Testis (tissue), 5 donors: ENCODE results near the gene MAGEA6. TPM values are rescaled to one million over a fixed set of nuclear protein-coding genes. Genes with fewer than 3 reads are reported as not detected.
"Not testable (repeated sequence)": the region's sequence is repeated elsewhere in the genome, so short reads cannot be mapped to it uniquely, and the experiment has no call there.

Experiments
- DNase-seq: peaks from one replicate; pipeline ENCODE4 v3.0.0-alpha.2; 2019
- H3K27ac ChIP-seq, 2 donors: fragments of 200-600 bp; sonication (generic); one replicate each; pipeline ENCODE4 v1.5.1; 2019
- H3K27me3 ChIP-seq: fragments of 200-600 bp; sonication (generic); one replicate; pipeline ENCODE4 v1.5.1; 2019
- H3K36me3 ChIP-seq: fragments of 200-600 bp; sonication (generic); one replicate; pipeline ENCODE4 v1.5.1; 2017; ENCODE audit warnings: low read depth; ENCODE audit errors: missing control alignments
- H3K4me1 ChIP-seq: fragments of 200-600 bp; sonication (generic); one replicate; pipeline ENCODE4 v1.5.1; 2019
- H3K4me3 ChIP-seq, 2 donors: fragments of 200-600 bp; sonication (generic); one replicate each; pipeline ENCODE4 v1.5.1; 2017 to 2019
- H3K9me3 ChIP-seq: fragments of 200-600 bp; sonication (generic); one replicate; pipeline ENCODE4 v1.5.1; 2017
- CTCF ChIP-seq, 3 experiments: fragments of 450-650 bp in 2 of 3; fragments of 200-600 bp in 1 of 3; sonication (generic) in 1 of 3; IDR thresholded peaks; one replicate each; pipeline ENCODE4 v1.5.1; 2016 to 2019; ENCODE audit warnings: antibody characterized with exemption in 3 of 3, mild to moderate bottlenecking in 2 of 3, moderate library complexity in 1 of 3
- POLR2A ChIP-seq: fragments of 450-650 bp; IDR thresholded peaks from one replicate; pipeline ENCODE4 v1.6.1; 2017; ENCODE audit warnings: antibody characterized with exemption, mild to moderate bottlenecking, moderate library complexity
- WGBS, 2 donors: methylation state at CpG; one replicate each; pipeline ENCODE4 v1.1.5; 2018; 5-methylcytosine and 5-hydroxymethylcytosine counted together
- intact Hi-C: fragments of 100-400 bp; cut with DNase I; formaldehyde crosslinking; loops from one replicate; pipeline ENCODE4 v1.15.1; 2023; ENCODE audit warnings: low total_unique reads
- long read RNA-seq, 2 donors: transcript quantifications; one replicate each; lab custom pipeline, GENCODE V29; 2026
- polyA plus RNA-seq: library from polyadenylated mRNA; stranded (reverse); fragments of 350-450 nt; fragmentation: Illumina TruSeq; extraction: RNeasy Lipid Tissue Mini Kit (QIAGEN cat#74804); gene quantifications from one replicate; pipeline ENCODE4 v1.2.3, GENCODE V29; 2014; ENCODE audit warnings: low read depth, low replicate concordance; ENCODE audit not compliant: insufficient read depth
- total RNA-seq, 2 donors: library from RNA; depleted of rRNA; stranded (reverse); fragments of >200 nt; gene quantifications; one replicate each; pipeline ENCODE4 v1.2.3, GENCODE V29; 2016

MAGEA6 gene
- 10 to 100 TPM; 11.0 to 11.3 TPM for total RNA-seq
- polyA plus RNA-seq: 13.4 TPM
- long read RNA-seq, donor 1, partial matches to known transcripts: 0 of 1 reads
- long read RNA-seq, donor 1, other reads (novel, unspliced or antisense): 0 of 1 reads
- long read RNA-seq, donor 2, partial matches to known transcripts: 0 of 1 reads
- long read RNA-seq, donor 2, other reads (novel, unspliced or antisense): 0 of 1 reads

- intact Hi-C loops, H3K36me3 ChIP-seq, H3K4me1 ChIP-seq, DNase-seq, H3K4me3 ChIP-seq, H3K9me3 ChIP-seq, H3K27ac ChIP-seq, H3K27me3 ChIP-seq: not testable (repeated sequence)
- no CpG with 5 or more reads among the region's 29 CpGs for WGBS, 2 donors
Observed at GRCh38 chrX:152769549-152770289, at the start of gene MAGEA6. Gene MAGEA6, minus strand, starts transcription at chrX:152769689. Its CDS starts 2,039 bp downstream, at chrX:152767650.

GRCh38 chrX:152819266-152819665, 49.8 kb upstream of the MAGEA6 start:
- H3K9me3 ChIP-seq: no peaks in the 10 kb centered on the region
- no peak overlapping the region for H3K27ac ChIP-seq
- H3K36me3 ChIP-seq: no peaks in the 10 kb centered on the region
- no peak for DNase-seq
- H3K4me3 ChIP-seq: no peak overlapping the region
- intact Hi-C loops: no loop called here
- WGBS, 2 donors: 84 to 100% methylated on average over 2 of the region's 2 CpGs
- TF ChIP-seq POLR2A (no peak), CTCF (IDR thresholded peaks at IDR 0.05) (no peak)
- H3K27me3 ChIP-seq: no peaks in the 10 kb centered on the region
- H3K4me1 ChIP-seq: no peaks in the 10 kb centered on the region

- intact Hi-C loops: no loop called here
- no peak for DNase-seq
- no peaks in the 10 kb centered on the region for H3K9me3 ChIP-seq
- TF ChIP-seq POLR2A (no peak), CTCF (IDR thresholded peaks at IDR 0.05) (no peak)
- H3K4me3 ChIP-seq: no peak overlapping the region
- H3K4me1 ChIP-seq: no peaks in the 10 kb centered on the region
- no peak overlapping the region for H3K27ac ChIP-seq
- WGBS, 2 donors: 87 to 93% methylated on average over 5 of the region's 5 CpGs
- H3K27me3 ChIP-seq: no peaks in the 10 kb centered on the region
- no peaks in the 10 kb centered on the region for H3K36me3 ChIP-seq
Observed at GRCh38 chrX:152818356-152818755, 48.9 kb upstream of the MAGEA6 start.

- H3K36me3 ChIP-seq: no peaks in the 10 kb centered on the region
- 44 to 52% methylated on average over 6 of the region's 6 CpGs for WGBS, 2 donors
- intact Hi-C loops: no loop called here
- H3K27ac ChIP-seq: no peak overlapping the region
- H3K27me3 ChIP-seq: no peaks in the 10 kb centered on the region
- no peak overlapping the region for H3K4me3 ChIP-seq
- DNase-seq: peak; percentile 37
- no peaks in the 10 kb centered on the region for H3K9me3 ChIP-seq
- TF ChIP-seq CTCF (IDR thresholded peaks at IDR 0.05) (no peak), POLR2A (no peak)
- H3K4me1 ChIP-seq: no peaks in the 10 kb centered on the region
Observed at GRCh38 chrX:152817078-152817764, 47.7 kb upstream of the MAGEA6 start.

- intact Hi-C loops: no loop called here
- TF ChIP-seq CTCF (IDR thresholded peaks at IDR 0.05) (no peak), POLR2A (no peak)
- Histone ChIP-seq H3K36me3 (no peaks in the 10 kb centered on the region), H3K27me3 (no peaks in the 10 kb centered on the region), H3K9me3 (no peaks in the 10 kb centered on the region), H3K27ac (no peak overlapping the region), H3K4me3 (no peak overlapping the region), H3K4me1 (no peaks in the 10 kb centered on the region)
- WGBS, 2 donors: 83 to 87% methylated on average over 5 of the region's 5 CpGs
- no peak for DNase-seq
Observed at GRCh38 chrX:152814048-152814447, 44.6 kb upstream of the MAGEA6 start.
